Gastroesophageal sphincter (tissue), 3 donors: ENCODE results near the gene MCM3AP.

Experiments
- POLR2AphosphoS5 ChIP-seq: sonication (generic); formaldehyde crosslinking; IDR thresholded peaks from one replicate; pipeline ENCODE4 v1.6.1; 2017; ENCODE audit warnings: antibody characterized with exemption
- TF ChIP-seq, protein P1 (sequence below), 4 experiments: fragments of 200-600 bp in 2 of 4; fragments of 450-650 bp in 2 of 4; sonication (generic) in 1 of 4; IDR thresholded peaks; one replicate each; pipeline ENCODE4 v1.5.1; 2017 to 2019; ENCODE audit warnings: antibody characterized with exemption in 4 of 4, mild to moderate bottlenecking in 2 of 4, moderate library complexity in 2 of 4

DNA sequence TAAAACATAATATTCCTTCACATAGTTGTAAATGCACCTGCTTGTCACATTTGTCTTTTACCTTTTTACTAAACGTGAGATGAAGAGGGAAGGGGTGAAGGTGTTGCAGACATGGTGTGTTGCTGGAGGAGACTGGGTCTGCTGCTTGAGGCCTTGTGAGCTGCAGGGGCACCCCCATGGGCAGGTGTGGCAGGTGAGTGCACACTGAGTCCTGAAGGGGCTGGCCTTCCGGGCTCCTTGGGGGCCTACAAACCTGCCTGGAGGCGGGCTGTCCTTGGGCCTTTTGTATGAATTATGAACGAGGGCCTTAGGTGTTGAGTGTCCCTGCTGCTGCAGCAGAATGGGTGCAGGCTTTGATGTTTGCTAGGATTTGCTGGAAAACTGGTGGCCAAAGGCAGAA lies 42.3 kb upstream of the MCM3AP start:
- TF ChIP-seq, protein P1, sequence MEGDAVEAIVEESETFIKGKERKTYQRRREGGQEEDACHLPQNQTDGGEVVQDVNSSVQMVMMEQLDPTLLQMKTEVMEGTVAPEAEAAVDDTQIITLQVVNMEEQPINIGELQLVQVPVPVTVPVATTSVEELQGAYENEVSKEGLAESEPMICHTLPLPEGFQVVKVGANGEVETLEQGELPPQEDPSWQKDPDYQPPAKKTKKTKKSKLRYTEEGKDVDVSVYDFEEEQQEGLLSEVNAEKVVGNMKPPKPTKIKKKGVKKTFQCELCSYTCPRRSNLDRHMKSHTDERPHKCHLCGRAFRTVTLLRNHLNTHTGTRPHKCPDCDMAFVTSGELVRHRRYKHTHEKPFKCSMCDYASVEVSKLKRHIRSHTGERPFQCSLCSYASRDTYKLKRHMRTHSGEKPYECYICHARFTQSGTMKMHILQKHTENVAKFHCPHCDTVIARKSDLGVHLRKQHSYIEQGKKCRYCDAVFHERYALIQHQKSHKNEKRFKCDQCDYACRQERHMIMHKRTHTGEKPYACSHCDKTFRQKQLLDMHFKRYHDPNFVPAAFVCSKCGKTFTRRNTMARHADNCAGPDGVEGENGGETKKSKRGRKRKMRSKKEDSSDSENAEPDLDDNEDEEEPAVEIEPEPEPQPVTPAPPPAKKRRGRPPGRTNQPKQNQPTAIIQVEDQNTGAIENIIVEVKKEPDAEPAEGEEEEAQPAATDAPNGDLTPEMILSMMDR (IDR thresholded peaks at IDR 0.05): no peak
- no peak for TF ChIP-seq POLR2AphosphoS5
